ENCODE results near the gene MTX2. TPM values are rescaled to one million over a fixed set of nuclear protein-coding genes. Genes with fewer than 3 reads are reported as not detected.
"Not testable (repeated sequence)": the region's sequence is repeated elsewhere in the genome, so short reads cannot be mapped to it uniquely, and the experiment has no call there.

The MTX2 gene
- polyA plus RNA-seq, 4 donors = 81.0 to 109 (median 90.4) TPM

- no peak for DNase-seq (ENCODE audit: low read depth in 4 of 4, low spot score in 2 of 4)
Observed at GRCh38 chr2:176370467-176371171, 101.4 kb downstream of the MTX2 start.

- DNase-seq (ENCODE audit: low read depth in 4 of 4, low spot score in 2 of 4) = not testable (repeated sequence)
Observed at GRCh38 chr2:176373155-176373554, 103.9 kb downstream of the MTX2 start.

- no peak for DNase-seq (ENCODE audit: low read depth in 4 of 4, low spot score in 2 of 4)
Observed at GRCh38 chr2:176378323-176378722, 109.1 kb downstream of the MTX2 start.

GRCh38 chr2:176380341-176380740 lies 111.1 kb downstream of the MTX2 start:
- DNase-seq (ENCODE audit: low read depth in 4 of 4, low spot score in 2 of 4) = no peak

- no peak for DNase-seq (ENCODE audit: low read depth in 4 of 4, low spot score in 2 of 4)
Observed at GRCh38 chr2:176383100-176383499, 113.9 kb downstream of the MTX2 start.

- no peak for DNase-seq (ENCODE audit: low read depth in 4 of 4, low spot score in 2 of 4)
Observed at GRCh38 chr2:176383836-176384442, 114.7 kb downstream of the MTX2 start.

GRCh38 chr2:176385219-176385759 lies 116.0 kb downstream of the MTX2 start:
- DNase-seq (ENCODE audit: low read depth in 4 of 4, low spot score in 2 of 4) = no peak

GRCh38 chr2:176385838-176386237 lies 116.6 kb downstream of the MTX2 start:
- DNase-seq (ENCODE audit: low read depth in 4 of 4, low spot score in 2 of 4) = no peak

Other genes starting within 250 kb of the MTX2 start
- under 1 TPM in 1 of 4 donors, not detected in 3; 0.05 TPM for gene EVX2, start 185.5 kb upstream of the MTX2 start, polyA plus RNA-seq (ENCODE audit: insufficient read length in 4 of 4)
- gene HOXD13, start 176.7 kb upstream of the MTX2 start, polyA plus RNA-seq (ENCODE audit: insufficient read length in 4 of 4) = under 1 TPM in 3 of 4 donors, not detected in 1; 0.09 to 0.65 (median 0.24) TPM
- under 1 TPM; 0.27 to 0.79 (median 0.35) TPM for gene HOXD12, start 169.6 kb upstream of the MTX2 start, polyA plus RNA-seq (ENCODE audit: insufficient read length in 4 of 4)
- 10 to 100 TPM; 46.0 to 89.2 (median 64.9) TPM for gene HOXD11, start 162.2 kb upstream of the MTX2 start, polyA plus RNA-seq (ENCODE audit: insufficient read length in 4 of 4)
- gene HOXD10, start 152.7 kb upstream of the MTX2 start, polyA plus RNA-seq (ENCODE audit: insufficient read length in 4 of 4) = 100 to 1,000 TPM; 132 to 203 (median 164) TPM
- gene HOXD9, start 146.7 kb upstream of the MTX2 start, polyA plus RNA-seq (ENCODE audit: insufficient read length in 4 of 4) = 100 to 1,000 TPM in 1 of 4 donors, 10 to 100 TPM in 3; 58.5 to 104 (median 89.0) TPM
- 100 to 1,000 TPM; 169 to 217 (median 195) TPM for gene HOXD8, start 139.7 kb upstream of the MTX2 start, polyA plus RNA-seq (ENCODE audit: insufficient read length in 4 of 4)
- 10 to 100 TPM; 31.2 to 73.9 (median 56.7) TPM for gene HOXD4, start 117.9 kb upstream of the MTX2 start, polyA plus RNA-seq (ENCODE audit: insufficient read length in 4 of 4)
- 10 to 100 TPM; 21.7 to 30.9 (median 30.3) TPM for gene HOXD3, start 112.1 kb upstream of the MTX2 start, polyA plus RNA-seq (ENCODE audit: insufficient read length in 4 of 4)
- gene HOXD1, start 80.8 kb upstream of the MTX2 start, polyA plus RNA-seq (ENCODE audit: insufficient read length in 4 of 4) = 10 to 100 TPM in 1 of 4 donors, 1 to 10 TPM in 3; 9.2 to 14.6 (median 9.6) TPM

Measured in left renal cortex interstitium (tissue), 4 donors.